GM23338 (cell line): ENCODE results near the gene PARP2. TPM values are rescaled to one million over a fixed set of nuclear protein-coding genes. Genes with fewer than 3 reads are reported as not detected.

ENCODE experiments used
- ATAC-seq: fragments of 200-7000 bp; cut with Tn5 transposase; 3 replicates; pipeline ENCODE4 v1.9.1; 2020
- DNase-seq: peaks from one replicate; pipeline ENCODE4 v3.0.0-alpha.2; 2015; ENCODE audit warnings: low spot score
- H2AFZ ChIP-seq: fragments of 200-600 bp; sonication (generic); 2 replicates; pipeline ENCODE4 v1.8.0; 2016; ENCODE audit warnings: antibody characterized with exemption, mild to moderate bottlenecking, moderate library complexity
- H3F3A ChIP-seq: fragments of 200-600 bp; sonication (generic); replicated peaks from 2 replicates; pipeline ENCODE4 v1.8.0; 2017; ENCODE audit warnings: antibody characterized with exemption, mixed run types, low read depth
- H3K27ac ChIP-seq: fragments of 200-600 bp; sonication (generic); 2 replicates; pipeline ENCODE4 v1.6.1; 2016; ENCODE audit warnings: low read depth
- H3K27me3 ChIP-seq: fragments of 200-600 bp; sonication (generic); 2 replicates; pipeline ENCODE4 v1.8.0; 2016; ENCODE audit warnings: mild to moderate bottlenecking, mixed run types, moderate library complexity; ENCODE audit not compliant: insufficient read depth
- H3K36me3 ChIP-seq: fragments of 200-600 bp; sonication (generic); 2 replicates; pipeline ENCODE4 v1.8.0; 2016; ENCODE audit warnings: mild to moderate bottlenecking; ENCODE audit not compliant: insufficient read depth
- H3K4me1 ChIP-seq: fragments of 200-600 bp; sonication (generic); 2 replicates; pipeline ENCODE4 v1.8.0; 2016; ENCODE audit warnings: mild to moderate bottlenecking, moderate library complexity; ENCODE audit not compliant: insufficient read depth
- H3K4me2 ChIP-seq: fragments of 200-600 bp; sonication (generic); 2 replicates; pipeline ENCODE4 v1.7.1; 2017; ENCODE audit warnings: mixed run types
- H3K4me3 ChIP-seq: fragments of 200-600 bp; sonication (generic); 2 replicates; pipeline ENCODE4 v1.6.1; 2016; ENCODE audit warnings: mixed run types
- H3K79me2 ChIP-seq: fragments of 200-600 bp; sonication (generic); replicated peaks from 2 replicates; pipeline ENCODE4 v1.8.0; 2017; ENCODE audit warnings: mild to moderate bottlenecking; ENCODE audit not compliant: insufficient read depth
- H3K9me2 ChIP-seq: fragments of 200-600 bp; sonication (generic); 2 replicates; pipeline ENCODE4 v1.8.0; 2017; ENCODE audit not compliant: insufficient read depth
- H4K20me1 ChIP-seq: fragments of 200-600 bp; sonication (generic); replicated peaks from 2 replicates; pipeline ENCODE4 v1.8.0; 2017; ENCODE audit warnings: mild to moderate bottlenecking; ENCODE audit not compliant: insufficient read depth
- H3K27ac Mint-ChIP-seq: 2 replicates; pipeline ENCODE4 v1.8.0; 2020; ENCODE audit warnings: inconsistent platforms, mild to moderate bottlenecking, moderate library complexity, mixed read lengths
- H3K27me3 Mint-ChIP-seq: 3 replicates; pipeline ENCODE4 v1.8.0; 2022; ENCODE audit warnings: low read depth, mild to moderate bottlenecking, moderate library complexity, mixed read lengths, inconsistent platforms; ENCODE audit not compliant: insufficient read depth, poor library complexity
- H3K36me3 Mint-ChIP-seq: 3 replicates; pipeline ENCODE4 v1.8.0; 2021; ENCODE audit warnings: low read depth, mild to moderate bottlenecking, inconsistent platforms, moderate library complexity, mixed read lengths
- H3K4me1 Mint-ChIP-seq: 3 replicates; pipeline ENCODE4 v1.8.0; 2020; ENCODE audit warnings: mild to moderate bottlenecking, inconsistent platforms, mixed read lengths
- H3K4me3 Mint-ChIP-seq: 3 replicates; pipeline ENCODE4 v1.8.0; 2021; ENCODE audit warnings: moderate library complexity, mild to moderate bottlenecking, inconsistent platforms, mixed read lengths
- H3K9me3 Mint-ChIP-seq: 3 replicates; pipeline ENCODE4 v1.8.0; 2020; ENCODE audit warnings: moderate library complexity, mild to moderate bottlenecking, inconsistent platforms, mixed read lengths
- CREB1 ChIP-seq: fragments of 250-450 bp; sonication (Bioruptor Pico); IDR thresholded peaks from 2 replicates; pipeline ENCODE4 v1.5.0; 2020; ENCODE audit warnings: low read depth, mild to moderate bottlenecking, moderate library complexity
- CTCF ChIP-seq, 2 experiments: fragments of 200-600 bp in 1 of 2; sonication (generic) in 1 of 2; conservative IDR thresholded peaks; 2 replicates each; pipeline versions ENCODE4 v1.5.1 to v1.6.1; 2016 to 2017; ENCODE audit warnings: antibody characterized with exemption in 2 of 2, low read depth in 2 of 2, mild to moderate bottlenecking in 2 of 2, moderate library complexity in 1 of 2
- EZH2 ChIP-seq: fragments of 200-600 bp; sonication (generic); IDR thresholded peaks from one replicate; pipeline ENCODE4 v1.8.0; 2017; ENCODE audit warnings: antibody characterized with exemption, mild to moderate bottlenecking, low read depth; ENCODE audit not compliant: unreplicated experiment
- EZH2phosphoT487 ChIP-seq: fragments of 200-600 bp; sonication (generic); IDR thresholded peaks from one replicate; pipeline ENCODE4 v1.8.1; 2018; ENCODE audit warnings: antibody characterized with exemption; ENCODE audit not compliant: unreplicated experiment
- JUNB ChIP-seq: IDR thresholded peaks from one replicate; pipeline ENCODE4 v1.6.1; 2016; ENCODE audit warnings: antibody characterized with exemption; ENCODE audit not compliant: unreplicated experiment
- REST ChIP-seq: IDR thresholded peaks from one replicate; pipeline ENCODE4 v1.6.1; 2018; ENCODE audit warnings: antibody characterized with exemption; ENCODE audit not compliant: unreplicated experiment
- STAT1 ChIP-seq: IDR thresholded peaks from one replicate; pipeline ENCODE4 v1.6.1; 2016; ENCODE audit warnings: antibody characterized with exemption; ENCODE audit not compliant: unreplicated experiment
- ZNF114 ChIP-seq: fragments of 250-450 bp; sonication (Bioruptor Pico); IDR thresholded peaks from 2 replicates; pipeline ENCODE4 v1.5.0; 2020; ENCODE audit warnings: mild to moderate bottlenecking, moderate library complexity
- ZNF462 ChIP-seq: fragments of 250-450 bp; sonication (Bioruptor Pico); IDR thresholded peaks from 2 replicates; pipeline ENCODE4 v1.5.0; 2020; ENCODE audit warnings: mild to moderate bottlenecking, moderate library complexity
- polyA plus RNA-seq: library from polyadenylated mRNA; unstranded; fragments of >200 nt; fragmentation: Nextera tagmentation; extraction: Ambion mirVana; gene quantifications from 2 replicates; pipeline ENCODE4 v1.2.1, GENCODE V29; 2016
- total RNA-seq: library from RNA; depleted of rRNA; stranded (reverse); fragments of >200 nt; shearing (Covaris generic); gene quantifications from 2 replicates; pipeline ENCODE4 v1.2.3, GENCODE V29; 2014
- TF ChIP-seq, protein P1 (sequence below): IDR thresholded peaks from 2 replicates; pipeline ENCODE4 v1.6.1; 2016; ENCODE audit warnings: antibody characterized with exemption

The PARP2 gene
- total and polyA plus RNA-seq, 2 experiments from 2014 or later, result 27.8 to 42.7 TPM

DNA sequence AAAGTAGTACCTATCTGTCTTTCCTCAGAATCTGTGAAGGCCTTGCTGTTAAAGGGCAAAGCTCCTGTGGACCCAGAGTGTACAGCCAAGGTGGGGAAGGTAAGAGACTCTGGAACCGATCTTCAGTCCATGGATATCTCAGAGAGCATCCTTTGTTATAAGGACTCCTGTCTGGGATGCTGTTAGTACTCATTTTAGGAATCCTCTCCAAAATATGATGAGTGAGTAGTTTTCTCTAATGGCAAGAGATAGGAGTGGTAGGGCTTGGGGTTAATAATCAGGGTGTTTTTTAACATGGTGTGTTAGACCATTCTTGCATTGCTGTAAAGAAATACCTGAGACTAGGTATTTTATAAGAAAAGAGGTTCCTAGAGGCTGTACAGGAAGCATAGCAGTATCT, 1.9 kb downstream of the PARP2 start:
- no peak overlapping the region for H3K4me3 ChIP-seq
- H3K4me1 ChIP-seq, result peaks cover 6% of the 10 kb centered on the region
- no peaks in the 10 kb centered on the region for H3F3A ChIP-seq
- peaks cover 3% of the 10 kb centered on the region; the same call in 1 of the 3 replicates for H3K9me3 Mint-ChIP-seq
- H3K4me1 Mint-ChIP-seq, result 0 out of 3 replicates have a peak, but pooled peaks cover 4% of the 10 kb centered on the region
- H3K4me3 Mint-ChIP-seq, result peak overlapping the region; percentile 90; the same call in 1 of the 3 replicates
- peaks cover 6% of the 10 kb centered on the region for H3K27me3 Mint-ChIP-seq
- no peak overlapping the region for H3K27ac Mint-ChIP-seq
- no peak for TF ChIP-seq STAT1
- no peak for TF ChIP-seq EZH2phosphoT487
- no peak for TF ChIP-seq JUNB
- no peak for TF ChIP-seq EZH2
- no peak for TF ChIP-seq ZNF114
- no peak for TF ChIP-seq ZNF462 (CRISPR knock-in tag)
- TF ChIP-seq, protein P1, sequence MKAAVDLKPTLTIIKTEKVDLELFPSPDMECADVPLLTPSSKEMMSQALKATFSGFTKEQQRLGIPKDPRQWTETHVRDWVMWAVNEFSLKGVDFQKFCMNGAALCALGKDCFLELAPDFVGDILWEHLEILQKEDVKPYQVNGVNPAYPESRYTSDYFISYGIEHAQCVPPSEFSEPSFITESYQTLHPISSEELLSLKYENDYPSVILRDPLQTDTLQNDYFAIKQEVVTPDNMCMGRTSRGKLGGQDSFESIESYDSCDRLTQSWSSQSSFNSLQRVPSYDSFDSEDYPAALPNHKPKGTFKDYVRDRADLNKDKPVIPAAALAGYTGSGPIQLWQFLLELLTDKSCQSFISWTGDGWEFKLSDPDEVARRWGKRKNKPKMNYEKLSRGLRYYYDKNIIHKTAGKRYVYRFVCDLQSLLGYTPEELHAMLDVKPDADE, result no peak
- no peak for TF ChIP-seq CREB1
- TF ChIP-seq CTCF (conservative IDR thresholded peaks at IDR 0.05; ENCODE audit: low read depth in 2 of 2), result no peak
- no peak for TF ChIP-seq REST
- peaks cover 51% of the 10 kb centered on the region for H3K36me3 Mint-ChIP-seq
- H2AFZ ChIP-seq, result no peak overlapping the region
- H3K79me2 ChIP-seq, result peaks cover 14% of the 10 kb centered on the region
- no peak overlapping the region for H3K4me2 ChIP-seq
- H3K27ac ChIP-seq, result no peak overlapping the region
- peaks cover 38% of the 10 kb centered on the region for H3K36me3 ChIP-seq
- ATAC-seq (no peak), DNase-seq (no peak)
- H3K27me3 ChIP-seq, result no peaks in the 10 kb centered on the region
- no peaks in the 10 kb centered on the region; the same call in 1 of the 2 replicates for H4K20me1 ChIP-seq
- H3K9me2 ChIP-seq, result no peaks in the 10 kb centered on the region
